ENCODE data around the gene ANKRD23. TPM values are rescaled to one million over a fixed set of nuclear protein-coding genes. Genes with fewer than 3 reads are reported as not detected.

The ANKRD23 gene
- total and polyA plus RNA-seq, 2 of the 13 experiments (the other 11 are each of a cell fraction or from before 2014, with no cell fraction given) = 1.5 to 1.6 TPM

- TF ChIP-seq SNAPC4 (CRISPR knock-in tag; IDR thresholded peaks at IDR 0.05) (peak; percentile 84), ZMAT5 (CRISPR knock-in tag; IDR thresholded peaks at IDR 0.05; ENCODE audit: borderline replicate concordance, low read depth) (0 out of 2 replicates have a peak, but pooled peaks have one; percentile 13), CREB3 (CRISPR knock-in tag; IDR thresholded peaks at IDR 0.05) (no peak), SIN3A (IDR thresholded peaks at IDR 0.05; ENCODE audit: borderline replicate concordance, low read depth, low read length) (no peak), MED8 (CRISPR knock-in tag; IDR thresholded peaks at IDR 0.05; ENCODE audit: insufficient replicate concordance) (no peak), ZBTB10 (CRISPR knock-in tag; IDR thresholded peaks at IDR 0.05; ENCODE audit: borderline replicate concordance) (no peak), MAF1 (CRISPR knock-in tag; IDR thresholded peaks at IDR 0.05; ENCODE audit: borderline replicate concordance) (no peak), JUN (CRISPR knock-in tag; IDR thresholded peaks at IDR 0.05) (no peak), REL (CRISPR knock-in tag; conservative IDR thresholded peaks at IDR 0.05) (no peak), DDIT3 (CRISPR knock-in tag; IDR thresholded peaks at IDR 0.05) (no peak), IRF1 (CRISPR knock-in tag; IDR thresholded peaks at IDR 0.05; ENCODE audit: low read depth) (no peak), PBX2 (CRISPR knock-in tag; IDR thresholded peaks at IDR 0.05) (no peak), ZNF740 (CRISPR knock-in tag; IDR thresholded peaks at IDR 0.05) (no peak), ZNF784 (CRISPR knock-in tag; IDR thresholded peaks at IDR 0.05; ENCODE audit: borderline replicate concordance) (no peak)
These were observed 24.1 kb upstream of the ANKRD23 start (continued) for GRCh38 chr2:96867756-96868554.

All from HepG2 (cell line).